Stomach (tissue), 9 donors: ENCODE measurements around the gene UQCRQ. TPM values are rescaled to one million over a fixed set of nuclear protein-coding genes. Genes with fewer than 3 reads are reported as not detected.

Experiments used
- DNase-seq, 2 donors: peaks; one replicate each; pipeline versions ENCODE4 v3.0.0 to v3.0.0-alpha.2; 2013 to 2019
- H3K27ac ChIP-seq, 5 donors: fragments of 200-600 bp in 4 of 5; sonication (generic) in 4 of 5; one replicate each; pipeline ENCODE4 v1.5.1; 2013 to 2019; ENCODE audit warnings: mild to moderate bottlenecking in 1 of 5, moderate library complexity in 1 of 5
- H3K27me3 ChIP-seq, 3 donors: fragments of 200-600 bp; sonication (generic); one replicate each; pipeline ENCODE4 v1.5.1; 2017 to 2019; ENCODE audit warnings: mixed run types in 1 of 3
- H3K36me3 ChIP-seq, 4 donors: fragments of 200-600 bp; sonication (generic); 1 replicate in 3 of 4; 2 replicates in 1 of 4; pipeline ENCODE4 v1.5.1; 2016 to 2019
- H3K4me1 ChIP-seq, 4 donors: fragments of 200-600 bp; sonication (generic); one replicate each; pipeline ENCODE4 v1.5.1; 2016 to 2019
- H3K4me3 ChIP-seq, 4 donors: fragments of 200-600 bp; sonication (generic) in 3 of 4; one replicate each; pipeline ENCODE4 v1.5.1; 2016 to 2019; ENCODE audit warnings: mild to moderate bottlenecking in 1 of 4
- H3K9me3 ChIP-seq, 4 donors: fragments of 200-600 bp; sonication (generic); one replicate each; pipeline ENCODE4 v1.5.1; 2016 to 2019
- EP300 ChIP-seq: sonication (generic); formaldehyde crosslinking; IDR thresholded peaks from one replicate; pipeline ENCODE4 v1.6.1; 2017; ENCODE audit warnings: antibody characterized with exemption
- POLR2A ChIP-seq, 4 donors: fragments of 450-650 bp; IDR thresholded peaks; one replicate each; pipeline ENCODE4 v1.6.1; 2016; ENCODE audit warnings: antibody characterized with exemption in 4 of 4, control low read depth in 2 of 4, mild to moderate bottlenecking in 1 of 4, moderate library complexity in 1 of 4
- POLR2AphosphoS5 ChIP-seq, 3 donors: sonication (generic); formaldehyde crosslinking; IDR thresholded peaks; one replicate each; pipeline ENCODE4 v1.6.1; 2016; ENCODE audit warnings: antibody characterized with exemption in 3 of 3
- WGBS, 5 donors: extraction: QIAGEN DNeasy Blood & Tissue Kit in 3 of 5; methylation state at CpG; one replicate each; pipeline versions ENCODE4 v1.1.5 to v1.1.7; 2013 to 2018; 5-methylcytosine and 5-hydroxymethylcytosine counted together
- intact Hi-C: fragments of 100-400 bp; cut with DNase I; formaldehyde crosslinking; loops from one replicate; pipeline ENCODE4 v1.15.1; 2023; ENCODE audit warnings: low total_unique reads
- polyA plus RNA-seq, 3 donors: library from polyadenylated mRNA; stranded (reverse); fragments of 200-250 nt; gene quantifications; one replicate each; pipeline ENCODE4 v1.2.3, GENCODE V29; 2013
- total RNA-seq, 5 donors: library from RNA; depleted of rRNA; stranded (reverse); fragments of >200 nt; gene quantifications; one replicate each; pipeline versions ENCODE4 v1.1.0 to v1.2.3, GENCODE V29; 2014 to 2016
- TF ChIP-seq, protein P1 (sequence below), 7 experiments: fragments of 450-650 bp in 4 of 7; fragments of 200-600 bp in 3 of 7; sonication (generic) in 3 of 7; IDR thresholded peaks; one replicate each; pipeline ENCODE4 v1.5.1; 2016 to 2019; ENCODE audit warnings: antibody characterized with exemption in 7 of 7, control low read depth in 2 of 7, mild to moderate bottlenecking in 1 of 7
- donor health status: healthy with polysubstance abuse.
- donor health status: Bipolar disorder and iron deficiency.
- donor health status: healthy.

UQCRQ gene
- total and polyA plus RNA-seq, 8 donors, result 66.5 to 603 (median 160) TPM

- Histone ChIP-seq H3K4me3 (no peak overlapping the region), H3K27me3 (no peaks in the 10 kb centered on the region), H3K9me3 (no peaks in the 10 kb centered on the region), H3K36me3 (no peaks in the 10 kb centered on the region), H3K4me1 (peaks cover 9 to 38% (median 24%) of the 10 kb centered on the region in 4 donors), H3K27ac (peak overlapping the region; percentile 44 to 92 (median 74))
- intact Hi-C loops, result no loop called here
- TF ChIP-seq EP300, result no peak
- TF ChIP-seq, protein P1, sequence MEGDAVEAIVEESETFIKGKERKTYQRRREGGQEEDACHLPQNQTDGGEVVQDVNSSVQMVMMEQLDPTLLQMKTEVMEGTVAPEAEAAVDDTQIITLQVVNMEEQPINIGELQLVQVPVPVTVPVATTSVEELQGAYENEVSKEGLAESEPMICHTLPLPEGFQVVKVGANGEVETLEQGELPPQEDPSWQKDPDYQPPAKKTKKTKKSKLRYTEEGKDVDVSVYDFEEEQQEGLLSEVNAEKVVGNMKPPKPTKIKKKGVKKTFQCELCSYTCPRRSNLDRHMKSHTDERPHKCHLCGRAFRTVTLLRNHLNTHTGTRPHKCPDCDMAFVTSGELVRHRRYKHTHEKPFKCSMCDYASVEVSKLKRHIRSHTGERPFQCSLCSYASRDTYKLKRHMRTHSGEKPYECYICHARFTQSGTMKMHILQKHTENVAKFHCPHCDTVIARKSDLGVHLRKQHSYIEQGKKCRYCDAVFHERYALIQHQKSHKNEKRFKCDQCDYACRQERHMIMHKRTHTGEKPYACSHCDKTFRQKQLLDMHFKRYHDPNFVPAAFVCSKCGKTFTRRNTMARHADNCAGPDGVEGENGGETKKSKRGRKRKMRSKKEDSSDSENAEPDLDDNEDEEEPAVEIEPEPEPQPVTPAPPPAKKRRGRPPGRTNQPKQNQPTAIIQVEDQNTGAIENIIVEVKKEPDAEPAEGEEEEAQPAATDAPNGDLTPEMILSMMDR (IDR thresholded peaks at IDR 0.05), result no peak
- no peak for TF ChIP-seq POLR2AphosphoS5 (IDR thresholded peaks at IDR 0.05)
- TF ChIP-seq POLR2A (IDR thresholded peaks at IDR 0.05), result no peak
- WGBS, 5 donors, result 80 to 100% (median 100%) methylated on average over 1 of the region's 1 CpG
- DNase-seq, result no peak
Measured at GRCh38 chr5:132836852-132837251, 29.6 kb upstream of the UQCRQ start.

DNA sequence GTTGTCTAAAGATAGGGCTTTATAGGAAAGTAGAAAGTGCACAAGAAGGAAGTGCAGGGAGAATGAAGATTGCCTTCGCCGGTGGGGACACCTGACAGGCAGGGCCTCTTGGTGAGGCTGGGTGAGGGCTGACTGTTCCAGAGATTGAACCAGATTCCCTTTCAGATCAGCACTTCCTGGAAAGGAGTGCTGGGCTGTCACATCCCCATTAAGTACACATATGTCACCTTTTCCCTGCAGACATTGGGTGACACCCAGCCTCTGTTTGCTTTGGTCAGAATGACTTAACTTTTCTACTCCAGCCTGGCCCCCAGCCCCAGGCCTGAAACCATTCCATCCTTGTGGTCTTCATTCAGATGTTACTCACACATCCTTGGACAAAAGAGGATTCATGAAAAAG, 28.6 kb upstream of the UQCRQ start:
- intact Hi-C loops, result no loop called here
- TF ChIP-seq, protein P1 (IDR thresholded peaks at IDR 0.05), result no peak
- peak in 2 of 3 donors; percentile 81 to 86 for TF ChIP-seq POLR2AphosphoS5 (IDR thresholded peaks at IDR 0.05)
- no peaks in the 10 kb centered on the region for H3K27me3 ChIP-seq
- H3K27ac ChIP-seq, result peak overlapping the region; percentile 30 to 92 (median 74)
- WGBS, 5 donors, result 23 to 42% (median 38%) methylated on average over 2 of the region's 2 CpGs
- H3K4me1 ChIP-seq, result peaks cover 9 to 38% (median 24%) of the 10 kb centered on the region in 4 donors
- peak; percentile 75 to 82 for DNase-seq
- no peak overlapping the region for H3K4me3 ChIP-seq
- H3K9me3 ChIP-seq, result no peaks in the 10 kb centered on the region
- H3K36me3 ChIP-seq, result no peaks in the 10 kb centered on the region

- Histone ChIP-seq H3K36me3 (no peaks in the 10 kb centered on the region), H3K27ac (peak overlapping the region; percentile 30 to 92 (median 70)), H3K27me3 (no peaks in the 10 kb centered on the region), H3K4me3 (no peak overlapping the region), H3K9me3 (no peaks in the 10 kb centered on the region), H3K4me1 (peaks cover 9 to 38% (median 24%) of the 10 kb centered on the region in 4 donors)
- intact Hi-C loops, result no loop called here
- no peak for TF ChIP-seq POLR2AphosphoS5 (IDR thresholded peaks at IDR 0.05)
- no peak for TF ChIP-seq EP300
- TF ChIP-seq POLR2A (IDR thresholded peaks at IDR 0.05), result no peak
- TF ChIP-seq, protein P1 (IDR thresholded peaks at IDR 0.05), result no peak
- DNase-seq, result no peak
- 51 to 75% (median 67%) methylated on average over 3 of the region's 3 CpGs for WGBS, 5 donors
Measured at GRCh38 chr5:132838516-132839282, 27.7 kb upstream of the UQCRQ start.

GRCh38 chr5:132839426-132840301, 26.8 kb upstream of the UQCRQ start:
- Histone ChIP-seq H3K27ac (peak overlapping the region; percentile 46 to 92 (median 74)), H3K27me3 (no peaks in the 10 kb centered on the region), H3K4me1 (peaks cover 9 to 38% (median 24%) of the 10 kb centered on the region in 4 donors), H3K9me3 (no peaks in the 10 kb centered on the region), H3K4me3 (no peak overlapping the region), H3K36me3 (no peaks in the 10 kb centered on the region)
- intact Hi-C loops, result no loop called here
- TF ChIP-seq POLR2AphosphoS5 (IDR thresholded peaks at IDR 0.05) (no peak), POLR2A (IDR thresholded peaks at IDR 0.05) (no peak), EP300 (no peak)
- TF ChIP-seq, protein P1 (IDR thresholded peaks at IDR 0.05), result no peak
- 55 to 65% (median 59%) methylated on average over 8 of the region's 8 CpGs for WGBS, 5 donors
- DNase-seq, result peak in 1 of 2 donors; percentile 57
